Jurkat, Clone E6-1 (cell line): ENCODE data around the gene CACNA2D2.

Experiments used
- DNase-seq: peaks from one replicate; pipeline ENCODE4 v3.0.0-alpha.2; 2011; ENCODE audit warnings: low read depth, low spot score
- H3K4me3 ChIP-seq: 2 replicates; pipeline ENCODE4 v1.5.1; 2011; ENCODE audit warnings: mild to moderate bottlenecking, low read length, control low read depth, moderate library complexity

Gene CACNA2D2

DNA sequence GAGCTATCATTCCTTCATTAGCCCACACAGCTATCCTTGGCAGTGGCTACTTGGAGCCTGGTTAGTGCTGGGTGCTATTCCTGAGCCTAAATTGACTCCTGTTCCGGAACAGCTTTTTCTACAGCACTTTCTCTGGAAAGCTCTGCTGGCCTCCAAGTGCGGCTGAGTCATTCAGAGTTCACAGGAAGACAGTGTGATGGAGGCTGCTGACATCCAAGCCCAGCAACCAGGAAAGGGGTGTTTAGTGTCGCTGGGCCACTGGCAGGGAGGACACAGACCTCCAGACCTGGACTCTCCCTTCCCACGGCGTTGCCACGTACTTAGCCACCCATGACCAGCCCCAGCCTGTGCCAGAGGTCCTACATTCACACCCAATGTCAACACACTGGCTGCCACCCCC, 28.7 kb downstream of the CACNA2D2 start:
- DNase-seq, result no peak
- H3K4me3 ChIP-seq, result no peak overlapping the region

DNA sequence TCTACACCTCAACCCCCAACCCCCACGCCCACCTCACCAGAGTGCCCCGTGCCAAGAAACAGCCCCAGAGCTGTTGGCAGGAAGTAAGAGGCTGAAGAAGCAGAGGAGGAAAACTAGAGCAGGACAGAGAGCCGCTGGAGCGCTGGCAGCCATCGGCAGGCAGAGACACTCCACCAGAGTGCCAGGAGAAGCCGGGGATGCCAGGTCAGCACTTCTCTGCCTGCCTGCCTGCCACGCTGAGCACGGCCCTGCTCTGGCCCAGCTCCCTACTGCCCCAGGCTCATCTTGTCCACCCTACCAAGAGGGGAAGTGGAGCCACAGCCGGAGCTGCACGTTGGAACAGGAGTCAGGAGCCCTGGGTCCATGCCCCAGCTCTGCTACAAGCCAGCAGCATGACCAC, 29.7 kb downstream of the CACNA2D2 start:
- H3K4me3 ChIP-seq, result no peak overlapping the region
- DNase-seq, result no peak

DNA sequence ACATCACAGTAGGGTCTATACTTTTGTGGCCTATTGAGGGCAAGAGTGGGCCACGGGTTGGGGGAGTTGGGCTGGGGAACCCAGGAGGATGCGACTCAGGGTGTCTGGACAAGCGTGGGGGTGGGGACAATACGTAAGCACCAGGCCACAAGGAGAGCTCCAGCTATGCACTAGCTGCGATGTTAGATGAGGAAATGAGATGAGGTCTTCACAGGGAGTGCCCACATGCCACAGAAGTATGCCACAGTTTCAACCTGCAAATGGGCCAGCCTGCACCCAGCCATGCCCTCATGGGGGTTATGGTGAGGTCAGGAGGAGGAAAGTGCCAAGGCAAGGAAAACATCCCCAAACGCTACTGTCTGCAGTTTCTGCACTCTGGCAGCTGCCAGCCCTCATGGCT, 30.5 kb downstream of the CACNA2D2 start:
- no peak for DNase-seq
- H3K4me3 ChIP-seq, result no peak overlapping the region

DNA sequence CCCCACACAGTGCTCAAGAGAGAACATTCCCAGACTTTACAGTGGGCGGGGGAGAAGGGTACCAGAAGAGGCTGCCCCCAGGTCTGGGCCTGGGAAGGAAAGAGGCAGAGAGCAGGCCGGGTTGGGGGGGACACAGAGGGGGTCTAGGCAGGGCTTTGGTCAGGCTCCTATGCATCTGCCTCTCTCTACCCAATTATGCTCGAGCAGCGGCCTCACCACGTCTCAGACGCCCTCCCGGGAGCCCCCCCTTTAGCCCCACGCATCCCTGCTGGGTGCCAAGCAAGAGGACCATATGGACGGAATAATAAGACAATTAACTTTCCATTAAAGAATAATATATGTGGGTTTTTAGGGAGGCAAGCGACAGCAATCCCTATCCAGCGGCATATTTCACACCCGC, 32.8 kb downstream of the CACNA2D2 start:
- no peak overlapping the region for H3K4me3 ChIP-seq
- DNase-seq, result no peak

DNA sequence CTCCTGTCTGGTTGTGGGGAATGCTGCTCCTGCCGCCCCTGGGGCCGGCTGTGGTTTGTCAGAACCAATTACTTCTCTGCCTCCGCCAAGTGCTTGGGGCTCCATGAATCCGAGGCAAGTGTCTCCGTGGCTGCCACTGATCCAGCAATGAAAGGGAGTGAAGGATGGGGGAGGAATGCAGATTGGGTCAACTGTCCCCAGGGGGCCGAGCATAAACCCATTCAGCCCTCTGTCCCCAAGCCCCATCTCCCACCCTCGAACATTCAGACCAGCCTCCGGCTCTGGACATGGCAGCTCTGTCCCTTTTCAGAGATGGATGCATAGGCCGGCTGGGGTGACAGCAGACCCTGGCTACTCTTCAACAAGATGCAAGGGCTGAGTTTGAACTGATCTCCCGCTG, 35.5 kb downstream of the CACNA2D2 start:
- no peak overlapping the region for H3K4me3 ChIP-seq

DNA sequence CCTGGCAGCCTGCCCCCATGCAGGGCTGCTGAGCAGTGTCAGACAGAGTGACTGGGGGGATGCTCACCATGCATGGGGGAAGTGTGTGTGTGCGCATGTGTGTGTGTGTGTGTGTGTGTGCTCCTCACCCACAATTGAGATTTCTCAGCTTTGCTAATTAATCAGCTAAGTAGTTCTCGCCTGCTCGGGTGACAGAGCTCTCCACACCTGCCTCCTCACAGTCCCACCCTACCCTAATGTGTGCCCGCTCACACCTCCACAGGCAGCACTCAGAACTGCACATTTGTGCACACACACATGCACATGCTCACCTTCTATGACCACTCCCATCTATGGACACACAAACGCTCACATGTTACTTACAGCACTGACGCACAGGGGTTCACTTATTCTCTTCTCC, 37.3 kb downstream of the CACNA2D2 start:
- DNase-seq, result no peak

More for the DNA sequence above, 35.5 kb downstream of the CACNA2D2 start:
- DNase-seq, result no peak

DNA sequence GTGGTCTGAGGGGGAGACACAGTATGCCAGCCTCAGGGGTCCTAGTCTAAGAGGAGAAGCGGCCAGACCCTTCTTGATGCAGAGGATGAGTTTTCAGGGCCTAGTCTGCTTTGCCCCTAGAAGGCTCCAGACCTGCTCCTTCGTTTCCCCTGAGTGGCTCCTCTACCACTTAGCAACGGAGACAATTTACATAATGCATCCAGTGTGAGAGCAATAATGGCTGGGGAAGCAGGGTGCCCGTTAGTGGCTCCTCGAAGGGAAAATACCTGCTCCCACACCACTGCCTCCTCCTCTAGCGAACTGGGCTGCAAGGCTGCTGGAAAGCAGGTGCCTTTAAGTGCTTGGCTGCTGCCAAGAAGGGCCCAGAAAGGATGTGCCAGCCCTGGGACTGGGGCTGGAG, 38.9 kb downstream of the CACNA2D2 start:
- DNase-seq, result no peak
- H3K4me3 ChIP-seq, result no peak overlapping the region

More for the DNA sequence above, 37.3 kb downstream of the CACNA2D2 start:
- no peak overlapping the region for H3K4me3 ChIP-seq

DNA sequence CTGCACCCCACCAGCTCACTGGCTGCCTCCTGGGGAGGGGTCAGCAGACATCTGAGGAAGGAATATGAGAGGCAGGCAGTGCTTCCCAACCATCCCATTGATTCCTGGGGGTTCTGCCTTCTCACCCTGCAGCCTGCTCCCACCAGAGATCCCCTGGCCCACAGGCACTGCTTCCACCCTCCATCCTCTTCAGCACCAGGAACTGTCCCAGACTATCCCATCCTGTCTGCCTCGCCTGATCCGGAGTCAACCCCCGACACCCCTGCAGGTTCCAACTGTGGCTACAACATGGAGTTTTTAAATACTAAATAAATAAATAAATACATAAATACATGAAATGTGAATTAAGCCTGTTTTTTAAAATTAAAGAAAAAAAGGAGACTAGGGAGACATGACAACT, 43.6 kb downstream of the CACNA2D2 start:
- DNase-seq, result no peak

DNA sequence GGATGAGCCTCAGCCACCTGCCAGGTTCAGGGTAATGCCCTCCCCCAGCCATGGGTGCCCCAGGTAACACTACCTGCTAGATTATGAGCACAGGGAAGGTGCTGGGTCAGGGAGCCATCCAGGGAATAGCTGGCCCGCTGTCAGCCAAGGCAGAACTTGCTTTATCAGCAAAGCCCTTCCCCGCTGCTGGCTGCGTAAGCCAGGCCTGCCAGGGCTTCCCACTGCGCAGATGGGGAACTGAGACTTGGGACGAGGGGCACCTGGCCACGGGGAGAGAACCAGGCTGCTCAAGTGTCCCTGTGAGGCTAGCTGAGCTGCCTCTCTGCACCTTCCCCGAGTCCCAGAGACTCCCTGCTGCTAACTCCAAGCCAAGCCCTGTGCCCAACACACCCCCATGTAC, 45.4 kb downstream of the CACNA2D2 start:
- DNase-seq, result no peak
- H3K4me3 ChIP-seq, result no peak overlapping the region

More for the DNA sequence above, 43.6 kb downstream of the CACNA2D2 start:
- H3K4me3 ChIP-seq, result no peak overlapping the region

DNA sequence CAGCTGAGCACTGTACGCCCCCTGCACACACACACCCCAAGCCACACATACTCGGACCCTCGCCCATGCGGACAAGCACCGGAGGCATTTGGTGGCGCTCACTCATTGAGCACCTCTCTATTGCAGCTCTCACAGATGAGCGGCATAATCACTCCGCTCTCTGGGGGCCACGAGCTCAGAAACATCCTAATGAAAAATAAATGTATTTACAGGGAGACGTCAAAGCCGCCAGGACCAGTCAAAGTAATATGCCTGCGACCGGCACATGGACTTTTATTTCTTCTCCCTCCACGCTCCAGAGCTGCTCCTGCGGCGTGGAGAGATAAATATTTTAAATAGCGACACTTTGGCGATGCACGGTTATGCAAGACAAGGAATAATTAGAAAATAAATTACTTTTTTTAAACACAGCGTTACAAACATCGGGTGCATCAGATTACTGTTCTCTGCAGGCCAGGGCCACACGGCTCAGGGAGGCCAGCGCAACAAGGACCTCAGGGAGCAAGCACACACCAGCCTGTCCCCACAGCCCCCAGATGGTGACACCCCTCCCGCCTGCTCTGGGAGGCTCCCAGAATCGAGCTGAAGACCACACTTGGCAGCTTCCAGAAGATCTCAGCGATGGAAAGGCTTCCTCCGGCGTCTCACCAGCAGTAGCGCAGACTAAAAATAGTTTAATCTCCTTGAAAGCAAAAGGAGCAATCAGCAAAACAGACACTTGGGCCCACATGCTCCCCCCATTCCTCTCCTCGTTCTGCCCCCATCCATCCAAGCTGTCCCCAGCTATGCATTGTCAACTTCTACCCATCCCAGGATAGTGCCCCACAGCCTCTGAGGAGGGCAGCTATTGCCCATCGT, 48.0 kb downstream of the CACNA2D2 start:
- no peak overlapping the region for H3K4me3 ChIP-seq
- no peak for DNase-seq

DNA sequence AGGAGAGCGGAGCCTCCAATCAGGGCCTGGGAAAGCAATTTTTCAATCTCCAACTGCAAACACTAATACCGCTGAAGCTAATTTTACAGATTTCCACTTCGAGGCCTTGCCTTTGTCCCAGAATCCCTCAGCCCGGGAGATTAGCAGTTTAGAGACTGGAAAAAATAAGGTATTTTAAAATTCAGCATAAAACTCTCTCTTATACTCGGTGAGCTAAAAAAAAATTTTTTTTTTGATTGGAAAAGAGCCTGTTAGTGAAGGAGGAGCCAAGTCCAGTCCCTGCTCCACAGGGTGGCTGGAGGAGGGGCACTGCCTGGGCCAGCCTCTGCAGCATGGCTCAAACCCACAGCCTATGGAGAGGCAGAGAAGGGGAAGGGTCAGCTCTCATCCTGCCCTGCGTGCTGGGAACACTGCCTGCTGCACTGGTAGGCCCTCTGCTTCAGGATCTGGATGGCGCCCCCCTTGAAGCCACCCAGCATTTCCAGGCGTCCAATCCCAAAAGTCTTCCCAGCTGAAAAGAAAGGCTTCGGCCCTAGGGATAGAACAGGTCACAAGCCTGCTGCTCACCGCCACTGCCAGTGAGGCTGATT, 48.9 kb downstream of the CACNA2D2 start:
- no peak for DNase-seq
- H3K4me3 ChIP-seq, result no peak overlapping the region

DNA sequence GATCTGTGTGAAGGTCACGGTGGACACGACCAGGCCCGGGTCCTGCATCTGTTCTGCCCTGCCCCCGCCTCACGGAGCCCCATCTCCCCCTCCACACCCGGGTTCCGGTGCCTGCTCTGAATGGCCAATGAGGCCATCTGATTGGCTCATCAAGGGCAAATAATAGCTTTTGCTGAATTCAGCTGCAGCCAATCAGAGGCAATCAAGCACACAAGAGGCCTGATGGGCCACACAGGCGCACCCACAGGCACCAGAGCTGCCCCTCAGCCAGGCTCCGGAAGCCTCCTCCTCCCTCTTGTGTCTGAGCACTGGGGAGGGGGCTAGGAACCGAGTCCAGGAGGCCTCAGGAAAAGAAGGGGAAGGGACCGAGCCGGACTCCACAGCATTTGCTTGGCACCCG, 49.5 kb downstream of the CACNA2D2 start:
- no peak for DNase-seq
- no peak overlapping the region for H3K4me3 ChIP-seq

DNA sequence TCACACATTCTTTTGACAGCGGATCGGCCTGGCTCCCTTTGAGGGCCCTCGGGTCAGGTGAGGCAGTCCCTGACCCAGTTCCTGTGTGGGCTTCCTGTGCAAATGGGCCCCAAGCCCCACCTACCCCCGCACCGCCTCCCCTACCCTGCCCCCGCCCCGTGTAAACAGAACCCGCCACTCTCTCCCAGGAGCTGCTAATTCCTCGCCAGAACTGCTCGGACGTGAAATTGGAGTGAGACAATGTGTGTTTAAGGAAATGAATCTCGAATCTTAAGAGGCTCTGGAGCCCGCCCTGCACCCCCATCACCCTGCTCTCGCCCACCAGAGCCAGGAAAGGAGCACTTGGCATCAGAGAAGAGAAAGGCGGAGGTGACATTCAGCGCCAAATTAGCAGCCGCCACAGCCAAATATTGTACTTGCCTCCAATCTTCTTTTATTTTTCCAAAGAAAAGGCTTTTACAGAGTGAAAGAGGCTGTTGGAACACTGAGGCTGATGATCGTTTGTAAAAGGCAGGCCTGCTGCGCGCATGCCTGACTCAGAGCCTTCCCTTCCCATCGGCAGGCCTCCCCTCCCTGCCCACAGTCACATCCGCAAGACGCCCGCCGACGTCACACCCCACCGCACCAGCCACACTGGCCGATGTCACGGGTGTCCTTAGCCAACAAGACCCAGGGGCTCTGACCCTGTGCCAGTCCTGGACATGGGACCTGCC, 53.1 kb downstream of the CACNA2D2 start:
- DNase-seq, result no peak
- H3K4me3 ChIP-seq, result no peak overlapping the region

DNA sequence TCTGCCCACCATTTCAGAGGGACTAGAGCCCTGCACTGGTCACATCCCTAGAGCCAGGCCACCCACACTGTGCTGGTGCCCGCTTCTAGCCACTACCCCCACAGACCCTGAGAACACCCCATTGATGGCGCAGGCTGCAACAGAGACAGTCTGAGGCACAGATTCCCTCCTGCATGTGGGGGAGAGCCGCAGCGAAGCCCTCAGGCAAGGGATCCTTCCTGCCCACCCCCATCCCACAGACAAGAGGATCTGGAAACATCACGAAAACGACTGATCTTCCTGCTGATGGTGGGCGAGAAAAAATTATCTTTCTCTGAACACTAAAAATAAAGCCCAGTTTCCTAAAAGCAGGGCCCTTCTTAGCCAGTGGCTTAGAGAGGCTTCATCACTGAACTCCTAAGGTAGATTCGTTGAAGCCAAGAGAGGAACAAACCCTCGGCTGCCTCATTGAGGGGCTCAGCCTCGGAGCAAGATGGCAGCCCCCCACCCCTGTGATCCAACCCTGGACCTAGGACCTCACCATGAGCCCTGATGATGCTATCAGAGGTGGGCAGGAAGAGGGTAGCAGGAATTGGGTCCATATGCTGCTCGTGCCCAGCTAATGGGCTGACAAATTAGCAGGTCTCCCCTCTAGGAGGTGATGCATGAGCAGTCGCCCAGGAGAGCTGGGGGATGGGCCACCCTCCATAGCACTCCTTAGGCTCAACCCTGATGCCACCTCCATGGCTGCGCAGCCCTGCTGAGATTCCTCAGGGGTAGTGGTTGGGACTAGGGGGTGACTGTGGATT, 54.5 kb downstream of the CACNA2D2 start:
- DNase-seq, result no peak
- H3K4me3 ChIP-seq, result no peak overlapping the region

DNA sequence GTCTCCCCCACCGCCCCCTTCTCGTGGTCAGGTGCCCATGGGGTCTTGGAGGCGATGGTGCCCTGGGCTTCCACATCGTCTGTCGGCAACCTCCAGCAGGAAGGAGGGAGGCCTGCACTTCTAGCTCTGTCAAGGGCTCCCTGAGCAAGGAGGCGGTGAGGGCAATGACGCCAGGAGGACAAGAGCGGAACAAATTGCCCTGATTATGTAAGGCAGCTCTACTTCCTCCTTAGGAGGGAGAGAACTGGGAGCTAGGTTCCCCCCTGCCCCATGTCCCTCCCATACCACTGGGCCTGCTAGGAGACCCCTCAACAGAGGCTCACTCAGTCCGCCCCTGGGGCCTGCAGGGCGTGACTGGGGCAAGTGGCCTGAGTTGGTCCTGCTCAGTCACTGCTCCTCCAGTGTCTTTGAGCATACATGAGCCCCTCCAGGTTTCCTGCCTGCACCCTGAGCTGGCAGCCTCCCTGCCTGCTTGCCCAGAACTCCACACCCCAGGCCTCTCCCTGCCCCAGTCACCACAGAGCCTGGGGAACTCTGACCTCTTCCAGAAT, 56.1 kb downstream of the CACNA2D2 start:
- H3K4me3 ChIP-seq, result no peak overlapping the region
- no peak for DNase-seq

DNA sequence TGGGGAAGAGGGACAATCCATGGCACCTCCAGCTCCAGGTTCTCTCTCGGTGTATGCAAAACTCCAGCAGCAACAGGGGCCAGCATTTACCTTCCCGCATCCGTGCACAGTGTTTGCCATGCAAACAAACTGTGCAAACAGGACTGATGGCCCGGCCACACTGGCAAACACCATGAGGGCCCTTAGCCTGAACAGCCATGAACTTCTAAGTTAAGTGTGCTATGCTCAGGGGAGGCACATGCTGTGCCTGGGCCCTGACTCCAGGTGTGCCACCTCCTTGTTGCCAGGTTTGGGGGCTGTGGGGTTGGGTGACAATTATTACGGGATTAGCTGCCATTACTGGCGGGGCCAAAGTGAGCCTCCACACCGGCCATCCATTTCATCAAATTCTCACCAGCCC, 57.5 kb downstream of the CACNA2D2 start:
- DNase-seq, result no peak

DNA sequence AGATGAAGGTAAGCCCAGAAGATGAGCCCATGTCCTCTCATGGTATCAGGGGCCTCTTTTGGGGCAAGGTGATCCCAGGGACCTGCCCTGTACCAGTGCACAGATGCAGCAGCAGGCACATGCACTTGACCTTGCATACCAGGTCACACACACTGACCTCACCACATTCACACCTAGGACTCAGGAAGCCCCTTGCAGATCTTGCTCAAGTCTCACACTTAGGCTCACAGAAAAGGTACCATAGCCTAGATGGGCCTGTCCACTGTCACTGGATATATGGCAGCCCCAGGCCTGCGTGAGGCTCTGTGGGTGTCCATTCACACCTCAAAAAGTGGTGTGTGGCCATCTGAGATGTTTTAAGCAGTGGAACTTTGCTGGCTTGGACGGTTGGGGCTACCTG, 58.7 kb downstream of the CACNA2D2 start:
- no peak overlapping the region for H3K4me3 ChIP-seq
- no peak for DNase-seq

More for the DNA sequence above, 57.5 kb downstream of the CACNA2D2 start:
- H3K4me3 ChIP-seq, result no peak overlapping the region

DNA sequence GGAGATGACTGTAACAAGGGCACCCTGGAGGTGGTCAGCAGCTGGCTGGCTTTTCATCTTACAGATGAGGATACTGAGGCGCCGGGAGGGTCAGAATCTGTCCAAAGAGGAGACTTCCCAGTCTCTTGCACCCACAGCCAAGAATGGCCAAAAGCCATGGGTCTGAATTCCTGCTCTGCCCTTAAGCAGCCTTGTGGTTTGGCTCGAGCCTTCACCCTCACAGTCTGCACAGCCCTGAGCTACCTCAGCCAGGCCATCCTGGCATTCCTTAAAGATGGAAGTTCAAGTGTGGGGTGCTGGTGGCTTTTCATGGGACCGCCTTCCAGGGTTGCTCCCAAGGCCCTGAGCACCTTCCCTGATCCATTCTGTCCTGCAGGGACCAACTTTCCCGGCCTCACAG, 59.2 kb downstream of the CACNA2D2 start:
- no peak overlapping the region for H3K4me3 ChIP-seq
- no peak for DNase-seq

DNA sequence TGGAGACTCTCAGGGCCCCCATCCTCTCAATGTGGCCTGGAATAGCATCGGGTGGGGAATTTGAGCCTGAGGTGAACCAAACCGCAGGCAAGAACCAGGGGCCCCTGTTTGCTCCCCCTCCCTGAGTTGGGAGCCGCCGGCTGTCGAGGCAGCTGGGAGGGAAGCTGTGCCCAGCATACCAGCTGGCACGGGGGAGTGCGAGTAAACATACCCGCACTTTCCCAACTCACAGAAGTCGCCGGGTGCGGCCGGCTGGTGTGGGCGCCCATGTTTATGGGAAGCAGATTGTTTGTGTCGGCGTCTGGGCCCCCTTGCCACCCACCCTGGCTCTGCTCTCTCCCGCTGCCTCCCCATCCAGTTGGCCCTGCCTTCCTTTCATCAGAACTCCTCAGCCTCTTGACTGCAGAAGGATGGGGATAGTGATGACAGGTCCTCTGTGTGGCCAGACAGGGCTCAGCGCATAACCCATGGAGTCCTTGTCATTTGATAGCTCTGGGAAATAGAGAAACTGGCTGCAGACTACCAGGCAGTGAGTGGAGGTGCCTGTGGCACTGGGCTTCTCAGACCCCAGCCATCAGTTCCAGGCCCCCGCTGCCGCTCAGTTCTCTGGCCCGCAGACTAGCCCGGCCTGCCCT, 60.4 kb downstream of the CACNA2D2 start:
- DNase-seq, result no peak
- no peak overlapping the region for H3K4me3 ChIP-seq
